Mesenchymal stem cell (in vitro differentiated cells and primary cell): ENCODE measurements around the gene FAM222B.
"Not testable (repeated sequence)": the region's sequence is repeated elsewhere in the genome, so short reads cannot be mapped to it uniquely, and the experiment has no call there.

Source experiments
- DNase-seq: peaks from one replicate; pipeline ENCODE4 v3.0.0-alpha.2; 2013
- H2AFZ ChIP-seq: one replicate; pipeline ENCODE4 v1.6.1; 2013; ENCODE audit warnings: low read depth, mild to moderate bottlenecking, control low read depth, inconsistent platforms, low read length, moderate library complexity
- H2AK5ac ChIP-seq: 2 replicates; pipeline ENCODE4 v1.6.1; 2013; ENCODE audit warnings: low read length, moderate library complexity, mild to moderate bottlenecking, inconsistent platforms; ENCODE audit not compliant: severe bottlenecking
- H2BK120ac ChIP-seq: one replicate; pipeline ENCODE4 v1.6.1; 2013; ENCODE audit warnings: low read depth, mild to moderate bottlenecking, inconsistent platforms, low read length, moderate library complexity
- H2BK12ac ChIP-seq, 2 experiments: one replicate each; pipeline ENCODE4 v1.6.1; 2013; ENCODE audit warnings: inconsistent platforms in 2 of 2, low read length in 2 of 2, mild to moderate bottlenecking in 2 of 2, moderate library complexity in 2 of 2, control low read depth in 1 of 2
- H2BK15ac ChIP-seq: one replicate; pipeline ENCODE4 v1.6.1; 2013; ENCODE audit warnings: mild to moderate bottlenecking, low read depth, inconsistent platforms; ENCODE audit not compliant: poor library complexity, severe bottlenecking
- H2BK5ac ChIP-seq: 2 replicates; pipeline ENCODE4 v1.6.1; 2013; ENCODE audit warnings: low read depth, mild to moderate bottlenecking, low read length, control low read depth, inconsistent platforms; ENCODE audit not compliant: poor library complexity, severe bottlenecking
- H3K14ac ChIP-seq, 2 experiments: one replicate each; pipeline ENCODE4 v1.6.1; 2013; ENCODE audit warnings: inconsistent platforms in 2 of 2, low read length in 2 of 2, control low read depth in 1 of 2, mild to moderate bottlenecking in 1 of 2, moderate library complexity in 1 of 2
- H3K18ac ChIP-seq, 2 experiments: one replicate each; pipeline ENCODE4 v1.6.1; 2013; ENCODE audit warnings: inconsistent platforms in 2 of 2, low read length in 2 of 2, control low read depth in 1 of 2, low read depth in 1 of 2, mild to moderate bottlenecking in 1 of 2
- H3K23ac ChIP-seq, 2 experiments: one replicate each; pipeline ENCODE4 v1.6.1; 2013; ENCODE audit warnings: inconsistent platforms in 2 of 2, low read length in 2 of 2, mild to moderate bottlenecking in 2 of 2, moderate library complexity in 2 of 2, control low read depth in 1 of 2
- H3K27ac ChIP-seq: 2 replicates; pipeline ENCODE4 v1.5.1; 2013; ENCODE audit warnings: mild to moderate bottlenecking, moderate library complexity, low read length, control low read depth, inconsistent platforms; ENCODE audit not compliant: poor library complexity, severe bottlenecking
- H3K27me3 ChIP-seq, 2 experiments: 2 replicates each; pipeline versions ENCODE4 v1.6.1 to v1.7.0; 2013; ENCODE audit warnings: low read length in 2 of 2, mild to moderate bottlenecking in 2 of 2, moderate library complexity in 2 of 2, control low read depth in 1 of 2, inconsistent platforms in 1 of 2; ENCODE audit not compliant: control insufficient read depth in 1 of 2, insufficient read depth in 1 of 2
- H3K36me3 ChIP-seq, 2 experiments: 2 replicates each; pipeline versions ENCODE4 v1.6.1 to v1.7.0; 2013; ENCODE audit warnings: low read length in 2 of 2, control low read depth in 1 of 2, inconsistent platforms in 1 of 2, low read depth in 1 of 2, mild to moderate bottlenecking in 1 of 2; ENCODE audit not compliant: insufficient read depth in 2 of 2, control insufficient read depth in 1 of 2
- H3K4ac ChIP-seq, 2 experiments: one replicate each; pipeline ENCODE4 v1.6.1; 2013; ENCODE audit warnings: inconsistent platforms in 2 of 2, low read length in 2 of 2, mild to moderate bottlenecking in 2 of 2, moderate library complexity in 2 of 2, control low read depth in 1 of 2, low read depth in 1 of 2
- H3K4me1 ChIP-seq: 2 replicates; pipeline ENCODE4 v1.6.1; 2013; ENCODE audit warnings: low read depth, low read length, control low read depth; ENCODE audit not compliant: control insufficient read depth, insufficient read depth
- H3K4me2 ChIP-seq: 2 replicates; pipeline ENCODE4 v1.6.1; 2013; ENCODE audit warnings: low read length, mild to moderate bottlenecking, inconsistent platforms; ENCODE audit not compliant: poor library complexity, severe bottlenecking
- H3K4me3 ChIP-seq, 2 experiments: 2 replicates each; pipeline versions ENCODE4 v1.5.1 to v1.7.0; 2013; ENCODE audit warnings: low read length in 2 of 2, mild to moderate bottlenecking in 2 of 2, control low read depth in 1 of 2, low read depth in 1 of 2; ENCODE audit not compliant: insufficient read depth in 1 of 2
- H3K79me1 ChIP-seq: replicated peaks from 2 replicates; pipeline ENCODE4 v1.6.1; 2013; ENCODE audit warnings: mild to moderate bottlenecking, control low read depth, low read length, inconsistent platforms; ENCODE audit not compliant: poor library complexity, severe bottlenecking
- H3K9ac ChIP-seq: 2 replicates; pipeline ENCODE4 v1.7.0; 2013; ENCODE audit warnings: mild to moderate bottlenecking, low read length, moderate library complexity
- H3K9me3 ChIP-seq: 2 replicates; pipeline ENCODE4 v1.7.0; 2013; ENCODE audit warnings: mild to moderate bottlenecking, low read length; ENCODE audit not compliant: control insufficient read depth
- H4K8ac ChIP-seq: one replicate; pipeline ENCODE4 v1.6.1; 2013; ENCODE audit warnings: inconsistent platforms, mild to moderate bottlenecking, low read length, moderate library complexity
- H4K91ac ChIP-seq: one replicate; pipeline ENCODE4 v1.6.1; 2013; ENCODE audit warnings: mild to moderate bottlenecking, low read length, inconsistent platforms
- WGBS: methylation state at CpG from one replicate; pipeline ENCODE4 v1.1.7; 2013; ENCODE audit warnings: mixed read lengths; 5-methylcytosine and 5-hydroxymethylcytosine counted together

FAM222B gene

GRCh38 chr17:28807925-28808634, 34.5 kb downstream of the FAM222B start:
- peak overlapping the region in 1 of 2 experiments; percentile 33 for H3K18ac ChIP-seq
- H2BK5ac ChIP-seq: peak overlapping the region; percentile 31
- H4K8ac ChIP-seq: no peak overlapping the region
- peak overlapping the region; percentile 83 for H3K9ac ChIP-seq
- H2AFZ ChIP-seq: no peak overlapping the region
- peak overlapping the region; percentile 91 for H3K27ac ChIP-seq
- peak overlapping the region in 1 of 2 experiments; percentile 55 for H3K4me3 ChIP-seq
- peak; percentile 97 for DNase-seq
- no peaks in the 10 kb centered on the region for H3K27me3 ChIP-seq
- no peaks in the 10 kb centered on the region for H3K9me3 ChIP-seq
- peak overlapping the region; percentile 48 for H2AK5ac ChIP-seq
- WGBS: 0% methylated on average over 2 of the region's 2 CpGs
- no peak overlapping the region for H3K23ac ChIP-seq
- H3K4me2 ChIP-seq: peak overlapping the region; percentile 4
- H2BK15ac ChIP-seq: no peak overlapping the region
- H3K79me1 ChIP-seq: peaks cover 3% of the 10 kb centered on the region
- H3K14ac ChIP-seq: no peak overlapping the region
- peaks cover 9% of the 10 kb centered on the region for H3K4me1 ChIP-seq
- H3K4ac ChIP-seq: no peak overlapping the region
- no peak overlapping the region for H2BK120ac ChIP-seq
- no peak overlapping the region for H4K91ac ChIP-seq
- no peak overlapping the region for H2BK12ac ChIP-seq
- H3K36me3 ChIP-seq: peaks cover 22 to 26% of the 10 kb centered on the region in 2 experiments

- Histone ChIP-seq H3K23ac (no peak overlapping the region), H2BK120ac (no peak overlapping the region), H2AK5ac (no peak overlapping the region), H3K36me3 (peaks cover 10 to 20% of the 10 kb centered on the region in 2 experiments), H3K4me3 (no peak overlapping the region), H4K8ac (no peak overlapping the region), H3K9ac (no peak overlapping the region), H3K27me3 (no peaks in the 10 kb centered on the region), H3K18ac (no peak overlapping the region), H3K79me1 (peaks cover 2% of the 10 kb centered on the region), H2BK5ac (no peak overlapping the region), H3K4ac (no peak overlapping the region), H3K9me3 (no peaks in the 10 kb centered on the region), H3K4me2 (no peak overlapping the region), H3K14ac (no peak overlapping the region), H2BK12ac (no peak overlapping the region), H2AFZ (no peak overlapping the region), H3K27ac (no peak overlapping the region), H2BK15ac (no peak overlapping the region), H4K91ac (no peak overlapping the region), H3K4me1 (no peaks in the 10 kb centered on the region)
- 94% methylated on average over 2 of the region's 2 CpGs for WGBS
- DNase-seq: no peak
These were observed 46.5 kb downstream of the FAM222B start for GRCh38 chr17:28796062-28796461.

- H3K36me3 ChIP-seq: peaks cover 14 to 17% of the 10 kb centered on the region in 2 experiments
- not testable (repeated sequence) for H2AFZ ChIP-seq, H2BK15ac ChIP-seq, H3K27me3 ChIP-seq, H3K23ac ChIP-seq, H3K4me3 ChIP-seq, DNase-seq, H2BK120ac ChIP-seq, H4K8ac ChIP-seq, H3K4me1 ChIP-seq, H3K4ac ChIP-seq, H2BK5ac ChIP-seq, H3K27ac ChIP-seq, H2BK12ac ChIP-seq, H3K4me2 ChIP-seq, H3K9me3 ChIP-seq, H3K79me1 ChIP-seq, H3K14ac ChIP-seq, H3K18ac ChIP-seq, H3K9ac ChIP-seq, H2AK5ac ChIP-seq, H4K91ac ChIP-seq
- 99% methylated on average over 14 of the region's 14 CpGs for WGBS
These were observed 47.6 kb downstream of the FAM222B start for GRCh38 chr17:28794846-28795441.

- 84% methylated on average over 2 of the region's 2 CpGs for WGBS
These were observed 49.5 kb downstream of the FAM222B start for GRCh38 chr17:28792877-28793661.

More at GRCh38 chr17:28792877-28793661, 49.5 kb downstream of the FAM222B start:
- H3K4ac ChIP-seq: no peak overlapping the region
- H2BK5ac ChIP-seq: no peak overlapping the region
- no peak overlapping the region for H2BK120ac ChIP-seq
- no peaks in the 10 kb centered on the region for H3K4me1 ChIP-seq
- no peak overlapping the region for H3K4me3 ChIP-seq
- H4K8ac ChIP-seq: no peak overlapping the region
- H3K14ac ChIP-seq: no peak overlapping the region
- H3K23ac ChIP-seq: no peak overlapping the region
- H2AFZ ChIP-seq: no peak overlapping the region
- peak; percentile 35 for DNase-seq
- peaks cover 11% of the 10 kb centered on the region for H3K79me1 ChIP-seq
- no peak overlapping the region for H3K27ac ChIP-seq
- no peak overlapping the region for H3K18ac ChIP-seq
- no peak overlapping the region for H2BK12ac ChIP-seq
- peaks cover 8 to 18% of the 10 kb centered on the region in 2 experiments for H3K36me3 ChIP-seq
- H2BK15ac ChIP-seq: no peak overlapping the region
- no peaks in the 10 kb centered on the region for H3K27me3 ChIP-seq
- no peak overlapping the region for H3K4me2 ChIP-seq
- no peaks in the 10 kb centered on the region for H3K9me3 ChIP-seq
- H4K91ac ChIP-seq: no peak overlapping the region
- H2AK5ac ChIP-seq: no peak overlapping the region
- H3K9ac ChIP-seq: no peak overlapping the region
